ENCODE results near the gene FAM25G.
"Not testable (repeated sequence)": the region's sequence is repeated elsewhere in the genome, so short reads cannot be mapped to it uniquely, and the experiment has no call there.

FAM25G gene

DNA sequence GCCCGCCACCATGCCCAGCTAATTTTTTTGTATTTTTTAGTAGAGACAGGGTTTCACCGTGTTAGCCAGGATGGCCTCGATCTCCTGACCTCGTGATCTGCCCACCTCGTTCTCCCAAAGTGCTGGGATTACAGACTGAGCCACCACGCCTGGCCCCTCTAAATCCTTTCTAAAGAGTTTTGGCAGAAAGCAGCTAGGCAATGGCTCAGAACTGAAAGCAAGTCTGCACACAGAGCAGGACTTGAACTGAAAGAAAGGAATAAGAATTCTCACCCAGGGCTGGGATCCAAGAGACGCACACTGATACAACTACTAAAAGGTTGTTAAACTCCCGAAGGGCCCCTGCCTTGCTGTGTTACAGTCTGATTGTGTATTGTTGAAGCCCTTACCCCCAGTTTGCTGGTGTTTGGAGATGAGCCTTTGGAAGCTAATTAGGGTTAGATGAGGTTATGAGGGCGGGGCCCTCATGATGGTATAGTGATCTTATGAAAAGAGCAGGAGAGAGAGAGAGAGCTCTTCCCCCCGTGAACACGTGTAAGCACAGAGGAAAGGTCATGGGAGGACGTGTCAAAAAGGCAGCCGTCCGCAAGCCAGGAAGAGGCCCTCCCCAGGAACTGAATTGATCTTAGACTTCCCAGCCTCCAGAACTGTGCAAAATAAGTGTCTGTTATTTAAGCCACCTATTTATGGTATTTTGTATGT is 26.1 kb downstream of the FAM25G start:
- DNase-seq (ENCODE audit: low spot score); FAIRE-seq: not testable (repeated sequence)

GRCh38 chr10:47462577-47463358 is 28.7 kb downstream of the FAM25G start:
- FAIRE-seq: not testable (repeated sequence)

DNA sequence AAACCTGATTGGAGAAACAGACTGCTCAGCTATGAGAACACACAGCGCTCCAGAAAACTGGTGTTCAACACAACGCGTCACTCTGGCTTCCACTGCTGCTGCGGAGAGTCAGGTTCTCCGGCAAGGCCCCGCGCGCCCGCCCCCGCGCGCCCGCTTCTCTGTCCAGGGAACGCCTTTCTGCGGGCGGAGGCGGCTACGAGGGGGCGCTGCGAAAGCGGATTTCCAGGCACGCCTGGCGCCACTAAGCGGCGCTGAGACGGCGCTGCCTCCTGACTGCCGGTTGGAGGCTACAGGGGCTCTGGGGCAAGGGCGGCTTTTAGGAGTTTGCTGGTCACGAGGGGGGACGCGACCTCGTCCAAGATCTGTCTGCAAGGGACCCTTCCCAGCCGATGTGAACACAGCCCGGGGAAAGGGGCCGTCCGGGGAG is 30.2 kb downstream of the FAM25G start:
- not testable (repeated sequence) for FAIRE-seq; DNase-seq (ENCODE audit: low spot score)

More at GRCh38 chr10:47462577-47463358, 28.7 kb downstream of the FAM25G start:
- not testable (repeated sequence) for DNase-seq (ENCODE audit: low spot score)

DNA sequence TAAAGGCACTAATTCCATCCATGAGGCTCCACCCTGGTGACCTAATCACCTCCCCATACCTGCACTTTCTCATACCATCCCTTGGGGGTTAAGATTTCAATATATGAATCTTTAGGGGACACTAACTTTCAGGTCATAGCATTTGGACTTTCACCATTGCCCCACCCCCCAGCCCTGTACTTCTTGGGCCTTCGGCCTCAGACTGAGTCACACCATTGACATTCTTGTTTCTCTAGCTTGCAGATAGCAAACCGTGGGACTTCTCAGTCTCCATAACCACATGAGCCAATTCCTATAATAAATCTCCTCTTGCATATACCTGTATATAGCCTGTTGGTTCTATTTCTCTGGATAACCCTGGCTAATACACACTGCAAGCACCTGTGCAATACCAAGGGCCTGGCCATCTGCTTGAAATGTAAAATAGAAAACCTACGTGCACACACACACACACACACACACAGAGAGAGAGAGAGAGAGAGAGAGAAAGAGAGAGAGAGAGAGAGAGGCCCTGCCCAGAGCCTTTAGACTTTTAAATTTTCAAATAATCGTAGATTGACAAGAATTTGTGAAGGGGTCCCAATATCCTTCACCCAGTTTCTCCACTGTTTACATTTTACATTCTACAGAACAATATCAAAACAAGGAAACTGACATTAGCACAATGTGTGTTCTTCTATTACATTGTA is 32.9 kb downstream of the FAM25G start:
- DNase-seq (ENCODE audit: low spot score): peak; percentile 64

GRCh38 chr10:47457826-47458225 is 33.7 kb downstream of the FAM25G start:
- DNase-seq (ENCODE audit: low spot score): no peak
- FAIRE-seq: no peak

More for the DNA sequence above, 32.9 kb downstream of the FAM25G start:
- FAIRE-seq: no peak

- no peak for FAIRE-seq
- DNase-seq (ENCODE audit: low spot score): no peak
Observed at GRCh38 chr10:47457528-47457820, 34.0 kb downstream of the FAM25G start.

DNA sequence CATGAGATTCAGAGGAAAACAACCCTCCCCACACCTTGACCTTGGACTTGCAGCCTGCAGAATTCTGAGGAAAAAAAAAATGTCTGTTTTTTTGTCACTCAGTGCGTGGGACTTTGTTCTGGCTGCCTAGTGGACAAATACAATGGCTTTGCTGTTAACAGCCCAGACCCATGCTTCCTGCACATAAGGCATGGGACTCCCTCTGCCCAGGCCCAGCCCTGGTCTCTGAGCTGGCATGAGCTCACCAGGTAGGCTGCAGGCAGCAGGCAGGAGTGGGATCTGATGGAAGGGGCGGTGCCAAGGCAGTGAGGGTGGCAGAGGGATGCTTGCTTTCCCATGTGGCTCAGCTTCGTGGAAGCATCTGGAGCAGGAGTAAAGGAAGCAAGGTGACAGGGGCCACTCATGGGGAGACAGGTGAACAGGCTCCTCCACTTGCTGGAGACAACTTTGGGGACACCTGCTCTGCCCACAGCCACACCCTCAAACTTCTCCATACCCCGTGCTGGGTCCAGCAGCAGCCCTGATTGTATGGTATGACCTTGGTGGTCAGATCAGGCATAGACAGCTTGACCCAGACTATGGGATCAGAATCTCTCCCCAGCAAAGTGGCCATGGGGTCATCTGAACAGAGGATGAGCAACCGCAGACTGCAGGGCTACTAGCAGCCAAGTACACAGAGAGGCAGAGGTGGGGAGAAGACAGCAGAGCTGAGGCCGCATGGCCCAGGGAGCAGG is 34.5 kb downstream of the FAM25G start:
- FAIRE-seq (no peak), DNase-seq (ENCODE audit: low spot score) (no peak)

DNA sequence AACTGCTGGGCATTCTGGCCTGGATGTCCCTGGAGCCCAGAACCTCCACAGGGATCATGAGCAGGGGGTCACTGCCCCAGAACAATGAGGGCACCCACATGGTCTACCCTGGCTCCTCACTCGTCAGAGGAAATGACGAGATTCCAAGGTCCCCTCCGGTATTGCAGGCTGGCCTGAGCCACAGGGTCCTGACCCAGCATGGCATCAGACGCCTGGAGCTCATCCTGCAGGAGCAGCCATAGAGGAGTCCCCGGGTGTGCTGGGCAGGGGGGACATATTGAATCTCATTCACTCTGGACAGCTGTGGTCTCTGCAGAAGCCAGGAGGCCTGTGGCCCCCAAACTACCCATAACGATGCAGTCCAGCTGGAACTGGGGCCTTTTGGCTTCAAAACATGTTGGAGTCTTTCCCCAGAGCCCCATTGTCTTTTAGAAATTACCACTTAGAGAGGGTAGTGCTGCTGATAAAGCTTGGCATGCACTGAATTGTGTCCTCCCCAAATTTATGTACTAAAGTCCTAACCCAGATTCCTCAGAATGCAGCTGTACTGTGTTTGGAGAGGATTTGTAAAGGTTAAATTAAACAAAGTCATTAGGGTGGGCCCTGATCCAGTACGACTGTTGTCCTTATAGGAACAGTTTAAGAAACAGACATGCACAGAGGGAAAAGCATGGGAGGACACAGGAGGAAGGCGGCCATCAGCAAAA is 35.3 kb downstream of the FAM25G start:
- FAIRE-seq (no peak), DNase-seq (ENCODE audit: low spot score) (no peak)

DNA sequence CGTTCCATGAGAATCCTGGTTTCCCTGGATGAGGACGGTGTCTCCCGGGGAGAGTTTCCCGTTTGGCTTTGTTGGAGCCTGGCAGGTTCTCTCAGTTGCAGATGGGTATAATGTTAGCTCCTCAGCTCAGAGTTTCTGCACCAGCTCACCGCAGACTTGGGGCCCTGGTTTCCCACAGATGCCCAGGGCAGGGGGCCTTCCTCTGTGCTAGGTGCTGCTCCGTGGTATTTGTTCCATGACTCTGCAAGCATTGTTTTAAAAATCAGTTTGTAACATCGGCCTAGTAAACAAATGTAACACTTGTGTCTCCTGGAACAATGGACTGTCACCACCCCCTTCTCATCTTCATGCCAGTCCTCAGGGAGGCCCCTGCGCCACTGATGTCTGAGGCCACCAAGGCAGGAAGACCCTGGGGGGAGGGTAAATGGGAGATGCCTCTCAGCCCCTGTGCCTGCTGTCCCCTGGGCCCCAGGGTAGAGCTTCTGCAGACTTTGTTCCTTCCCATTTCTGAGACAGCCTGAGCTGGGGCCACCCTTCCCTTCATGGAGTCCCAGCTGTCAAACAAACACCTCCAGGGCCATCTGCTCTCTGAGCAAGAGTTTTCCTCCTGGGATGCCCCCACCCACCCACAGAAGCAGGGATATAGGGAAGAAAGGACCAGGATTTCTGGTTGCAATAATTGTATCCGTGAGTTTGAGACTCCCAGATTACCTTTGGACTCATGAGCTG is 36.0 kb downstream of the FAM25G start:
- not testable (repeated sequence) for FAIRE-seq; DNase-seq (ENCODE audit: low spot score)

DNA sequence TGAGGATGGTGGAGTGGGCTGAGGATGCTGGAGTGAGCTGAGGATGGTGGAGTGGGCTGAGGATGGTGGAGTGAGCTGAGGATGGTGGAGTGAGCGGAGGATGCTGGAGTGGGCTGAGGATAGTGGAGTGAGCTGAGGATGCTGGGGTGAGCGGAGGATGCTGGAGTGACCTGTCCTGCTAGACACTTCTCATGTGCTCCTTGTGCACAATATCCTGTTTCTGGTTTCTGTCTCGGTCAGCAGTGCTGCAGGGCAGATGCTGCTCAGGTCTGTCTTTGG is 36.8 kb downstream of the FAM25G start:
- FAIRE-seq: no peak

GRCh38 chr10:47454008-47454779 is 37.3 kb downstream of the FAM25G start:
- DNase-seq (ENCODE audit: low spot score) (no peak), FAIRE-seq (no peak)

More for the DNA sequence above, 36.8 kb downstream of the FAM25G start:
- no peak for DNase-seq (ENCODE audit: low spot score)

GRCh38 chr10:47453141-47454007 is 38.1 kb downstream of the FAM25G start:
- no peak for FAIRE-seq
- no peak for DNase-seq (ENCODE audit: low spot score)

DNA sequence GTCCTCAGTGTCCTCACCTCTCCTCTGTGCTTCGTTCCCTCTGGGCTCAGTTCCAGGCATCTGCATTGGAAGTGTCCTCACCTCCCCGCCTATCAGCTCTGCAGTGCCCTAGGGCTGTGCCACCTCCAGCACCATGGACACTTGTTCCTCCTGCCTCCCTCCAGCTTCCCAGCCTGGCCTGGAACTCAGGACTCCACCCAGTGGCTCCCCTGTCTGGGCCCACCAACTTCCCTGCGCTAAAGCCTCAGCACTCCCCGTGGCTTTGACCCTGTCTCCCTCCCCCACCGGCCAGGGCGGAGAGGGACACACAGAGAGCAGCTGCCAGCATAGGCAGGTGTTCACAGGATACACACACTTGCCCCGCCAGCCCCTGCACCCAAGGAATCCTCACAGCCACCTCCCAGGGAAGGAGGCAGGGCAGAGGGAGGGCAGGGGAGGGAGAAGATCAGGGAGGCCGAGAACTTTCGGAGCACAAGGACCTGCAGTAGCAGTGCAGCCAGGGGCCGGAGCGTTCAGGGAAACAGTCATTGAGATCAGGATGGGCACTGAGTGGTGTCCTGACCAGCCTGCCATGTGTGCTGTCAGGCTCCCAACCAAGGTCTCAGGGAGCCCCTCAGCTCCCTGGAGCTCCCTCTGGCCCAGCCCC is 38.9 kb downstream of the FAM25G start:
- no peak for DNase-seq (ENCODE audit: low spot score)
- no peak for FAIRE-seq

DNA sequence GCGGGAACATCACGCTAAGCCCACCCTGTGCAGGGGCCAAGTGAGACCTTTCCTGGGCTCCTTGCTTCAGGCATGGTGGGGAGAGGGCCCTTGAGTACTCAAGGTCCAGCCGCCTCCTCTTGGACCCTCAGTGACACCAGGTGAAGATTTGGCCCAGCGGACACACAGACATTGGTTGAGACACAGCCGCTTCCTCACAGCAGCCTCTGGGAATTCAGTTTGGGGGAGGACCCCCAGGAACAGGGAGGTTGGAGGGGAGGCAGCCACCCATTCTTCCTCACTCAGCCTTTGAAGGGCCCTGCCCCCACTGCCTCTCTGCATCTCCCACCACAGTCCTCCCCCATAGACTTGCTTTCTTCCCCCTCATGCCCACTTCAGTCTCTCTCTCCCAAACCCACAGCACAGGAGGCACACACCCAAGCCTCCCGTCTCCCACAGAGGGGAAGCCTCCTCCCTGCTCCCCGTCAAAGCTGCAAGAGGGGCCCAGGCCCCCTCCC is 39.5 kb downstream of the FAM25G start:
- FAIRE-seq (no peak), DNase-seq (ENCODE audit: low spot score) (no peak)

DNA sequence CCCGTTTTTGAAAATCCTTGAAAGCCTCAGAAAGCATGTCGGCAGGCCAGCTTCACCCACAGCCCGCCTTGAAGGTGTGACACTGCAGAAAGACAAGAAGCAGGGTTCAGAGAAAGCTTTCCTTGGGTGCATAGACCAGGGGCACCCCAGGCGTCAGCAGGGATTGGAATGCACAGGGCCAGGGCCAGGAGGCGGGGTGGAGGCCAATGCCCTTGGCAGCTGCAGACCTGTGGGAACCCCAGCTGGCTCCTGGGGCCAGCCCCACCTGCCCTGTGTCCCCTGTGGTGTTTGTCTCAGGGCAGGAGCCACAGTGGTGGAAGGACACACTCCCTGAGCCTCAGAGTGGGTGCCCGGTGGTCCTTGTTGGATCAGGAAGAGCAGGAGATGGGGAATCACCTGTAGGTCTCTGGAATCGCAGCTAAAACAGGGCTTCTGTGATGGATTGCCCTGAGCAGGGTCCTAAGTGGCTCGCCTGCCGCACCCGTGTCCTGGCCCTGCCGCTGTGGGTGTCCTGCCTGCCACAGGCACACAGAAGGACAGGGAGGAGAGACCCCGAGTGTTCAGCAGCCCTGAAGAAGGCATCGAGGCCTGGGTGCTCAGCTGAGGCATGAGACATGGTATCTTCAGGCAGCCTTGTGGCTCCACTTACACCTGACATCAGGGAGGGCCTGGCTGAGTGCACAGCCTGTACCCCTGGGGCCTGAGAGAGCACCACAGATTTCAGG is 40.1 kb downstream of the FAM25G start:
- FAIRE-seq (no peak), DNase-seq (ENCODE audit: low spot score) (no peak)

DNA sequence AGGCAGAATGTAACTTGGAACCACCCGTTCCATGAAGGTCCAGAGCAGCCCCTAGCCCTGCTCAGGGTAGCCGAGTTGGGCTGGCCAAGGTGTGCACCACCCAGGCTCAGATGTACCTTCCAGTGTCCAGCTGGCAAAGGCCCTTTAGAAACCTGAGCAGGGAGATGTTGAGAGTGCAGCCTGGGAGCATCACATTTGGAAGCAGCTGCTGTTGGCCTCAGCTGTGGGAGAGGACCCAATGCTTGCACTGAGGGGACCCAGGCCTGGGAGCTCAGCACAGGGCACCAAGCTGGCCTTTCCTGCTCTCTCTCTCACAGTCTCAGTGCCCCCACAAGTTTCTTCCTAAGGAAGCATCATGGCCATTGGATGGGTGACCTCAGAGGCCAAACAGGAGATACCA is 41.1 kb downstream of the FAM25G start:
- no peak for DNase-seq (ENCODE audit: low spot score)
- FAIRE-seq: no peak

DNA sequence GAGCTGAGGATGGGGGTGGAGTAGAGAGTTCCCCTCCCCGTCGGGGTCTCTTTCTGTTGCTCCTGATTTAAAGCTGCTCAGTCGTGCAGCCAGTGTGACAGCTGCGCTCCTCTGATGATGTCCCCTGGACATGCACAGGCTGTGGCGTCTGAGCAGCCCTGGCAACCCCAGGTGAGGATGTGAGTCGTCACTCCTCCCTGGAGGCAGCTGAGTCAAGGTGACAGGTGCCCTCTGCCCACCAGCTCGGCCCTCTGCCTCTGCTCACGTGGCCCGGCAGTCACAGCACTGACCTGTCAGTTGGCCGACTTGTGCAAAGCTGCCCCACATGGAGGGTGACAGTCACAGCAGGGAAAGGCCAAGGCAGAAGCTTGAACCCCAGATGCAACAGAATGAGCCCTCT is 41.5 kb downstream of the FAM25G start:
- FAIRE-seq: no peak
- DNase-seq (ENCODE audit: low spot score): no peak
